Left kidney (tissue), 2 donors: ENCODE results near the gene KRTAP10-10. TPM values are rescaled to one million over a fixed set of nuclear protein-coding genes. Genes with fewer than 3 reads are reported as not detected.
"Not testable (repeated sequence)": the region's sequence is repeated elsewhere in the genome, so short reads cannot be mapped to it uniquely, and the experiment has no call there.

Experiments
- DNase-seq: peaks from one replicate; pipeline ENCODE4 v3.0.0-alpha.2; 2013
- polyA plus RNA-seq: library from polyadenylated mRNA; unstranded; fragments of 120-200 nt; gene quantifications from one replicate; pipeline ENCODE4 v1.2.1, GENCODE V29; 2013; ENCODE audit not compliant: insufficient read length

Gene KRTAP10-10
- polyA plus RNA-seq, 1 donor = not detected

DNA sequence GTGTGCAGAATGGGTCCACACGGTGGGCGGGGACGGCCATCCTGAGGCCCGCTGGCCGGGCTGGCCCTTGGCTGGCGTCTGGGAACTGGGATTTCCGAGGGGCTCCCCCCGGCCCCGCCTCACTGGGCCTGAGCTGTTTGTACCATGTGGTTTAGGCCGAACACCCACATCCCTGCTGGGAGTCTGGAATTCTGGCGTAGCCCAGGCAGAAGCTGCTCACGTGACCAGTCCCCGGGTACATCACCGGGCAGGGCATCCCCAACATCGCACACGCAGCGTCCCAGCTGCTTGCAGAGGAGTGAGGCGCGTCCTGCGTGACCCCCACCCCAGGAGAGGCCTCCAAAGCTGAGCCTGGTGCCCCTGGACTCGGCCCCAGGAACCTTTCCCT, 34.7 kb upstream of the KRTAP10-10 start:
- no peak for DNase-seq

DNA sequence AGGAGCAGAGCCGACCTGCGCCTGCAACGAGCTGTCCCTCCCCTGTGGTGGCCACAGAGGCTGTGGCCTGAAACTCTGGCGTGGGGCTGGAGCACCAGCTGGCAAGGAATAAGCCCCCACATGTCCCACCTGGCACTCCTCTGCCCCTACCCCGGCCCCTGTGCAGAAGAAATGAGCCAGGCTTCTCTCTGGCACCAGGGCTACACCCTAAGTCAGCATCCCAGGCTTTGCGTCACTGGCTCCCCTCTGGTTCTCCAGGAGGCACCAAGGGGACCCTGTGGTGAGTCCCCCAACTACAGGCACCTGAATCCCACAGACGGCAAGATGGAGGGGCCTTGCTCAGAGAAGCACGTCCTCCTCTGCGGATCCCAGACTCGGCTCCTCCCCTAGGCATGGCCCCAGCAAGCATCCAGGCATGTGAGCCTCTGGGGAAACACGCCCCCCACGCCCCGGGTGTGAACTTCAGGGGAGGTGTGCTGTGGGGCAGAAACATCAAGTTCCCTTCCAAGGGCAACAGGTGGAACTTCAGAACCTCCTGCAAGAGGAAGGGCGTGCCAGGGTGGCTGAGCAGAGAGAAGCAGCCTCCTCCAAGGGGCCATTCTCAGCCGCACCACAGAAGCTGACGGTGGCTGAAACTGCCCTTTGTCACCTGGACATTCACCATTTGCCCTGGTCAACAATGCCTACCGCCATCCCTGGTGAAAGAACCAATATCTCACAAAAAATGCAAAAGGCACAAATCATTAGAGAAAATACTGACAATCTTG, 33.9 kb upstream of the KRTAP10-10 start:
- DNase-seq = no peak

DNA sequence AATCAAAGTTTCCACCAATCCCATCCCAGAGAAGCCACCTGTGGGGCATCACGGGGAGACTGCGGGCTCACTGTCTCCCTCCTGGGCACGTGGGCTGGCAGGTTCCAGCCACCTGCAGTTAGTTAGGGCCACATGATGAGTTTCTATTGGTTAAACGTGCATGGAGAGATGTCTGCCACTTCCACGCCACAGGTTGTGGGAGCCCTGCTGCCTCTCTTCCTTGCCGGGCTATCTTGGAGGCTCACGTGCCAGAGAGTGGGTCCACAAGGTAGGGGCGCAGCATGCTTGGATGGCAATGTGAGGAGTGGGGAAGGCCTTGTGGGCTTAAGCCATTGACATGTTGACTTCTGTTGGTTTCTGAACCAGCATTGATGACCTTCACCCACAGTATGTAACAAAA, 33.2 kb upstream of the KRTAP10-10 start:
- no peak for DNase-seq

DNA sequence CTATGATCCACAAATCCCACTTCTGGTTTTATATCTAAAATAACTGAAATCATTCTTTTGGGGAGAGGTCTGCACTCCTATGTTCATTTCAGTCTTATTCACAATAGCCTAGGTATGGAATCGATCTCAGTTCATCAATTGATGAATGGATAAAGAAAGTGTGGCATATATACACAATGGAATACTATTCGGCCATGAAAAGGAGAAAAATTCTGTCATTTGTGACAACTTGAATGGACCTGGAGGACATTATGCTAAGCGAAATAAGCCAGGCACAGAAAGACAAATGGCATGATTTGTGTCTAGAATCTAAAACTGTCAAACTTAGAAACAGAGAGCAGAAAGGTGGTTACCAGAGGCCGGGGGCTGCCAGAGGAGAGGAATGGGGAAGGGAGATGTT, 30.7 kb upstream of the KRTAP10-10 start:
- DNase-seq = no peak

DNA sequence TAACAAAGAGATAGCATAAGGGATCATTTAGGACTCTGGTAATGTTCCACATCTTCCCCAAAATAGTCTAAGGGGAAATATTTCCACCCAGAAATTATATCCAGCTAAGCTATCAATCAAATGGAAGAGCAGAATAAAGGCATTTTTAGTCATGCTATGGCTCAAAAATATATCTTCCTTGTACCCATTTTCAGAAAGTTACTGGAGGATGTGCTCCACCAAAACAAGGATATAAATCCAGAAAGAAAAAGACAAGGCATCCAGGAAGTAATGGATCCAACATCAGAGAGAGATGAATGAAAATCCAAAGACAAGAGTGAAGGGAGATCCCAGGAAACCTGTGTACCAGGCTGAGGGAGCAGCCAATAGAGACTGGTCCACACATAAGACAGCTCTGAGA, 28.0 kb upstream of the KRTAP10-10 start:
- no peak for DNase-seq

DNA sequence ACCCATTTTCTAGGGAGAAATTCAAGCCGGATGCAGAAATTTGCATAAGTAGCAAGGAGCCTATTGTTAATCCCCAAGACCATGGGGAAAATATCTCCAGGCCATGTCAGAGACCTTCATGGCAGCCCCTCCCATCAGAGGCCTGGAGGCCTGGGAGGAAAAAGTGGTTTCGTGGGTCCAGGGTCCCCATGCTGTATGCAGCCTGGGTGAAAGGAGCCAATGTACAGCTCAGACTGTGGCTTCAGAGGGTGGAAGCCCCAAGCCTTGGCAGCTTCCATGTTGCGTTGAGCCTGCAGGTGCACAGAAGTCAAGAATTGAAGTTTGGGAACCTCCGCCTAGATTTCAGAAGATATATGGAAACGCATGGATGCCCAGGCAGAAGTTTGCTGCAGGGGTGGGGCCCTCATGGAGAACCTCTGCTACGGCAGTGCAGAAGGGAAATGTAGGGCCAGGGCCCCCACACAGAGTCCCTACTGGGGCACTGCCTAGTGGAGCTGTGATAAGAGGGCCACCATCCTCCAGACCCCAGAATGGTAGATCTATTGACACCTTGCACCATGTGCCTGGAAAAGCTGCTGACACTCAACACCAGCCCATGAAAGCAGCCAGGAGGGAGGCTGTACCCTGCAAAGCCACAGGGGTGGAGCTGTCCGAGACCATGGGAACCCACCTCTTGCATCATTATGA, 26.9 kb upstream of the KRTAP10-10 start:
- not testable (repeated sequence) for DNase-seq

DNA sequence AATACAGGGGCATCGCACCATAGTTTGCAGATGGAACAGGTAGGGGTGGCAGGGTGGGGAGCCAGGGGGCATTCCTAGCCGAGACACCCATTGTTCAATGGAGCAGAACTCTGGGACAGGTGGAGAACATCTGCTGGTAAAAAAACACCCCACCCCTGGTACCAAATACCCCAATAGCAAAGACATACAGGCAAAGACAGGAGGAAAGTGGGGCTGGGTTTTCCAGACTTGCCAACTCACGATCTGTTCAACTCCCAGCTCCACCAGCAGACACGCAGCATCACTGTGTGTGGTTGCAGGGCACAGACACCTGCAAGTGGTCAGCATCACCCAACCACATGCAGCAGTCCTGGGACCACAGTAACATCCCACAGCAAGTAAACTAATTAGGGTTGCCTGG, 25.6 kb upstream of the KRTAP10-10 start:
- DNase-seq = no peak

DNA sequence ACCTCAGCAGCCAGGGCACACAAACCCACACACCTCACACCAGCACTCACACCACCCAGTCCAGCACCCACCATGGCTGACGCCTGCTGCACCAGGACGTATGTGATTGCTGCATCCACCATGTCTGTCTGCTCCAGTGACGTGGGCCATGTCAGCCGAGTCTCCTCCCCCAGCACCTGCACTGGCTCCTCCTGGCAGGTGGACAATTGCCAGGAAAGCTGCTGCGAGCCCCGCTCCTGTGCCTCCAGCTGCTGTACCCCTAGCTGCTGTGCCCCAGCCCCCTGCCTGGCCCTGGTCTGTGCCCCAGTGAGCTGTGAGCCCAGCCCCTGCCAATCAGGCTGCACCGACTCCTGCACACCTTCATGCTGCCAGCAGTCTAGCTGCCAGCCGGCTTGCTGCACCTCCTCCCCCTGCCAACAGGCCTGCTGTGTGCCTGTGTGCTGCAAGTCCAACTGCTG, 25.1 kb upstream of the KRTAP10-10 start, which contains the start of gene KRTAP10-8:
Gene KRTAP10-8, plus strand, starts transcription at position 51 of the 458 bp plus-strand sequence. Its CDS starts 22 bp downstream, at position 73.
- no peak for DNase-seq

DNA sequence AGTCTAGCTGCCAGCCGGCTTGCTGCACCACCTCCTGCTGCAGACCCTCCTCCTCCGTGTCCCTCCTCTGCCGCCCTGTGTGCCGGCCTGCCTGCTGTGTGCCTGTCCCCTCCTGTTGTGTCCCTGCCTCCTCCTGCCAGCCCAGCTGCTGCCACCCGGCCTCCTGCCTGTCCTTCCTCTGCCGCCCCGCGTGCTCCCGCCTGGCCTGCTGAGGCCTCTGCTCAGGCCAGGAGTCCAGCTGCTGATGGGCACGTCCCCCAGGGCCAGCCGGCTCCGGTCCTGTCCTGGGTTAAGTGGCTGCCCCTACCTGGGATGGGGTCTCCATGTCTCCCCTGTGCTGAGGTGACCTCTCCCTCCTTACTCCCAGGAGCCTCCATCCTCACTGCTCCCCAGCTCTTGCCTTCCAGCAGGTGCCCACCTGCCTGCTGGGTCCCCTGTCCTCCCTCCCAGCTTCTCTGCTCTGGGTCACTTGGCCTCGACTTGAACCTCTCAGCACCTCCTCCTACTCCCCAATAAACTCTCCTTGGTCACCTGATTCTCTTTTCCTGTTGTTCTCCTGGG, 24.4 kb upstream of the KRTAP10-10 start:
- no peak for DNase-seq

DNA sequence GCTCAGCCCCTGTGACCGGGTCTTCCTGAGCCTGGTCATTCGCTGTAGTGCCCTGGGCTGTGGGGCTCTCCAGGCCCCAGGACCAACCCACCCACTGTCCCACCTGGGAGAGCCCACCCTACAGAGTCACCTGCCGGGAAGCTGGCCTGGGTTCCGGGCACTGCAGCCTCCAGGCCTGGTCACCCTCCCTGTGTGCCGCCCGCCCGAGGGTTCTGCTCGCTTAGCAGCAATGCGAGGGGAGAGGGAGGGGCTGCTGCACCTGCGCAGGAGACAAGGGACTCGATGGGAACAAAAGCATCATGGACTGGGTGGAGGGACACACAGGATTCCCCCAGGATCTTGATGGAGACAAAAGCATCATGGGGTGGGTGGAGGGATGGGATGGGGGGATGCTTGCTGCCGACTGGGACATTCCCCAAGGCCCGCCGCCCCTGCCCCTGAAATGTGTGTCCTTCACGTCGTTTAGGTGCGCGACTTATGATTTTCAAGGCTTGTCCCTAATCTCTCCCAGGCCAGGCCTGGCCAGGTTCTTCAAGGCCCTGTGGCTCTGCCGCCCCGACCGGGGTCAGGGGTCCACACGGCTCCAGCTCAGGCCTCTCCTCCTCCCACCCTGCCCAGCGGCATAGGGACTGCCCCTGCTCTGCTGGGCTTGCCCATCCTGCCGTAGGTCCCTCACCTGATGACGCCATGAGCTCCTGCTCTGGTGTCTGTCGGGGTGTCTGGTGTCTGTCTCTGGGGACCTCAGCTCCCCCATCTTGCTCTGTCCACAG, 23.6 kb upstream of the KRTAP10-10 start:
- DNase-seq = no peak

DNA sequence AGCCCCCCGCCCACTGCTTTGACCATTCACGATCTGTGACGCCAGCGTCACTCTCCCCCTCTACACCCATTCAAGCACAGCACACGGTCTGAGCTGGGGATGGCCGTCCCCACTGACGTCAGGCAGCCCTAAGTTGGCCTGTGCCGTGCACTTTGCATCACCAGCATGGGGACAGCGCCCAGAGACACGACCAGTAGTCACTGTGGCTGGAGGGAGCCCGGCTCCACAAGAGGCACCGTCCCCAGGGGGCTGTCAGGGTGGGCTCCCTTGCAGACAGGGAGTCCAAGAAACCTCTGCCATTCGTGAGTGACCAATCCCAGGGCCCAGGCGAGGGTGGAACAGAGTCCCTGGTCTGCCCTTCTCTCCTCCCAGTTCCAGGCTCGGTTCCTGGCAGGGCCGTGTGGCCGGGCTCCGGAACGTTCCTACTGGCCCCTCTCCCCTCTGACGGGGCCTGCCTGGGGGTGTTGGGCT, 23.0 kb upstream of the KRTAP10-10 start:
- no peak for DNase-seq

DNA sequence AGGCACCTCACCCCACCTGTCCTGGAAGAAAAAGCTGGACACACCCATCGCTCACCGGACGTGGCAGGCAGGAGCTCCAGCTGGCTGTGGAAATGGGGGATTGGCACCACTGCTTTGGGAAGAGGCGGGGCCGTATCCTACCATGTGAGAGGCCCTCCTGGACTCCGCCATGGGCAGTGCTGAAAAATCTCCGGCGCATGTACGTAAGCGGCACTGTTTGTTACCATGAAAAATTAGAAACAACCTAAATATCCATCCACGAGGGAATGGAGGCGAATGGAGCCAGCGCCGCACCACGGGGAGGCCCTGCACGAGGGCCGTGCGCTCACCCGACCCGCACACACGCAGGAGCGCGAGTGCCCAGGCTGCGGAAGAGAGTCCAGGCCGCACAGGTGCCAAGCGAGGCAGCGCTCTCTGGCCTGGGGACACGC, 22.2 kb upstream of the KRTAP10-10 start:
- no peak for DNase-seq

DNA sequence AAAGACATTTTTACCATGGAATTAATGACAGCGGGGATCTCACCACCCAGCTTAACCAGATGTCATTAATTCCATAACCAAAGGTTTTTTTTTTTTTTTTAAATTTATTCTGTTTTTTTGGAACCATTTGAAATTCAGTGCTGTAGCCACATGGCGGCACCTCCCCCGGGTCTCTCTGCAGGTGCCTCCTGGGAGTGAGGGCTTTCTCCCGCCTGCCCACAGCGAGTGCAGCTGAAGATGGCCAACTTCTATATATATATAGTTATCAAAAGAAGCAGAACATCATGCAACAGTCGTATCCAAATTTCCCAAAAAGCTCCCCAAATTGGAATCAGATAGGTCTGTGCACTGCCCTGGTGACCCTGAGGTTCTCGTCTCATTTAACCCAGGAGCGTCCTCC, 21.7 kb upstream of the KRTAP10-10 start:
- no peak for DNase-seq

DNA sequence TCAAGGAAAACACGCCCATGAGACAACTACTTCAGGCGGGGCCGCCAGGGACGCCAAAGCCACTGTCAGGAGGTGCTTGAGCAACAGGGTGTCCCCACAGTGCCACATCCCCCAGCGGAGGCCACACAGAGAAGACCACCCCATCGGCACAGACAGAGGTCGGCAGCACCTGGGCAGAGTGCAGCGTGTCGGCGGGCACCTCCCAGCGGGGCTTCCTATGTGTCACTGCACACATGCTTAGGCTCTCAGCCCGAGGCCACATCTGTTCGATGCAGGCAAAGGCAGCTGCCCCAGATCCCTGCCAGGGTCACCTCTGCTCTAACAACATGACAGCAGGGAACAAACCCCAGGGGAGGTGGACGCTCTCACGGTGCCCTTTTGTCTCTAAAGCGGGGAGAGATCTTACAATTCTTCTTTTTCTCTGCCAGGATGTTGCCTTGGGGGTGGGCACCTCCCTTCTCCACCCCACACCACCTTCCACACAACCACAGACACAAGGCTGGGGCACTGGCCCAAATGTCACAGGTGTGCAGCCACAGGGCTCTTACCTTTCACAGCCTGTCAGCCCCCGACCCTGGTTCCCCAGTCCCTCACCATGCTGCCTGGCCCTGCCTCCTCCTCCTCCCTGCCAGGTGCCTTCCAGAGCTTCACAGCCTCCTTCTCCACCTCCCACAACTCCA, 21.1 kb upstream of the KRTAP10-10 start:
- DNase-seq = no peak

DNA sequence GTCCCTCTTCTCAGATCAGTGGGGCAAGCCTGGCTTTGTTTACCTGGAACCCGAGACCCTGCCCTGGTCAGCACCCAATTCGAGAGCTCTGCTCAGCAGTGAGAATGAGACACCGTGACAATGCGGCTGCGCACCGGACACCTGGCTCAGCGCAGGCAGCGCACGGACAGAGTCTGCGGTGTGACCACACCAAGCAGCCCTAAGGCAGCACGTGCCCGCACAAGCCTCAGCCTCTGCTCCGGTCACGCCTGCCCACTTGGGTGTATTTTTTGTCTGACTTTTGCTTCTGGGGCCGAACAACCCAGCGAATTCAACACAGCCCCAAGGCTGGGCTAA, 20.6 kb upstream of the KRTAP10-10 start:
- DNase-seq = no peak

DNA sequence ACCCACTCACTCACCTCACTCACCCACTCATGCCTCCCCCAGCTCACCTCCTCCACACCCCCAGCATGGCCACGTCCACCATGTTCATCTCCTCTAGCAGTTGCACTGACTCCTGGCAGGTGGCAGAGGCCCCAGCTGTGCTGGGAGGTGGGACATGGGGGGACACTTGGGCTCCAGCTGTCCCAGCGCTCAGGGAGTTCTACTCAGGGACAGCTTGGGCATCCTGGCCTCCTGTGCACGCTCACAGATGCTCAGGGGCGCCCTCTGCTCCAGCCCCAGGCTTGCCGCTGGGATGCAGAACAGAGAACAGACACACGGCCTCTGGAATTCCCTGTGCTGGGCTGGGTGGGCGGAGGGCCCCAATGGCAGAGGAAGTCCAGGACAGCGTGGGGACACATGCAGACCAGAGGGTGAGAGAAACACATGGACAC, 20.1 kb upstream of the KRTAP10-10 start:
- DNase-seq = no peak

DNA sequence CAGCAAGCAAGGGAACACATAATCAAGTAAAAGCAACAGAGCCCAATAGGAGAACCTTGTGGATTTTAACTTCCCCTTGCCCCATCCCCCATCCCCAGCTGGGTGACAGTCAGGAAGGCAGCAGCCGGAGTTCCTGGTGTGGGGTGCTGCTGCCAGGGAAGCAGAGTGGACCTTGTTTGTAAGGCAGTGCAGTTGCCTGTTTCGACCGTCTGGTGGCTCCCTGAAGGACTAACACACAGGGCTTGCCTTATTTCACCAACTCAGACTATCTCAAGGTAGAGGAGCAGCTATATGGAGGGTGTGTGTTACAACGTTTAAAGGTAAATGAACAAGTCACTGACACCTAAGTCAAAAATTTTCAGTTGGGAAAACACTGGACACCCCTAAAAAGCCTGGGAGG, 18.7 kb upstream of the KRTAP10-10 start:
- DNase-seq = no peak

DNA sequence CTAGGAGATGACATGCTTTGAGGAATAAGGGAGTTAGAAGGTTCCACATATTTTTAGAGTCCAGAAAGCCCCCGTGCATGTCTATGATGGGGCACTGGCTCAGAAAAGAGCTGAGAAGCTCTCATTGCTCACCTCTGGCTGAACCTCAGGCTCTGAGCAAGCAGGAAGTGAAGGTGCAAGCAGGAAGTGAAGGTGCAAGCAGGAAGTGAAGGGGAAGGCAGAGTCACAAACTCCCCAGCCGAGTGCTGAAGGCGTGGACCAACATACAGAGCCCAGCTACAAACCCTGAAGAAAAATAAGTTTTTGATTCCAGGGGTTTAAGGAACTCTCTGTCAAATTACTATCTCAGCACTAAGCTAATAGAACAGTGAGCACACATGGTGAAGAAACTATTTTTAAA, 18.2 kb upstream of the KRTAP10-10 start:
- DNase-seq = no peak

DNA sequence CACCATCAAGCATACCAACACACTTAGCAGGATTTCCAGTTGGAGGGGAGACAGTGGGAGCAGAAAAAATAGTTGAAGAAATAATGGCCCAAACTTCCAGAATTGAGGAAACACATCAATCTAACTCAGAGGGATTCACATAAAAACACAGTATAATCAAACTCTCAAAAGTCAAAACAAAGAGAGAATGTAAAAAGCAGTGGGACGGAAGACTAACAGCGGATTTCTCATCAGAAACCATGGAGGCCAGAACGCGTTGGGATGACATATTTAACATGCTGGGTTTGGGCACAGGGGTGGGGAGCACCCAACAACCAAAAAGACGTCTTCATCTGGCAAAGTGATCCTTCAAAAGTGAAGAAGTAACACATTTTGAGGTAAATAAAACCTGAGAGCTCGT, 17.3 kb upstream of the KRTAP10-10 start:
- DNase-seq = no peak

DNA sequence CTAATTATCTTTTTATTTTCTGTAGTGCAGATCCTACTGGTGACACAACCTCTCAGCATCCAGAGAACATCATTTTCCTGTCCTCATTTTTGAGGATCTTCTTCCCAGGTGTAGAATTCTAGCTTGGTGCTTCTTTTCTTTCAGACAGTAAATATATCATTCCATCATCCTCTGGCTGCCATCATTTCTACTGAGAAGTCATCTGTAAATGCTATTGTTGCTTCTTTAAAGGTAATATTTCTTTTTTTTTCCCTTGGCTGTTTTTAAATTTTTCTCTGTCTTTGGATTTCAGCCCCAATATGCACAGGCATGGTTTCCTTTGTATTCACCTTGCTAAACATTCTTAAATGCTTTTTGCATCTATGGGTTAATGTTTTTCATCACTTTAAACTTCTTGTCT, 13.6 kb upstream of the KRTAP10-10 start:
- no peak for DNase-seq

DNA sequence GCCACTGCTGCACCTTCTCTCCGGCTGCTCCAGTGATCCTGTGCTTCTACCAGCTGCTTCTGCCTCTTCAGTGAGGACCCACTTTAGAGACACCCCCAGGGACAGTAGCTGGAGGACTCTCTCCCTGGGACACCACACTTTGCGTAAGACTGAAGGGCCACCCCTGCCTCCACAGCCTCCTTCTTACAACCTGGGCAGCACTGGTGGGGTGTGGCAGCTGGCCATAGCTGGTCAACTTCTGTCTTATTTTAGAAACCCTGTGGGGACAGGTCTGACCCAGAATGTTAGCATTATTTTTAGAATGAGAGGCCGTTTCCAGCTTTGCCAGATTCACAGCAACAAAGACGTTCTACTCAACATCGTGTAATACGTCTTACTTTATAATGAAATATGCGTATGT, 11.4 kb upstream of the KRTAP10-10 start:
- no peak for DNase-seq

DNA sequence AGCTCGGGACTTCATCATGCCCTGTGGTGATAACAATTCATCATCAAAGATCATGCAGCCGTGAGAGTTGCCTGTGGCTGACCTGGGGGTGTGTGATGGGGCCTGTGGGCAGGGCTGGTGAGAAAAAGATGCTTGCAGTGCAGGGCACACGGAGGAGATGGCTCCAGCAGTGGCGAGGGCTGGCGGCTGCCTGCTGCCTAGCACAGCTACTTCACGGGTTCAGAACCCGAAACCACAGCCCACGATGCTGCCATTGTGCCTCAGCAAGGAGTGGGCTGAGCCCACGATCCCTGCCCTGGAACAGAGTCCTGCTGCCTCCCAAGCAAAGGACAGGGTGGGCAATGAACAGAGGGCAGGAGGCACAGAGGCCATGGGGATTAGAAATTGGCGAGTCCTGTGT, 10.9 kb upstream of the KRTAP10-10 start:
- no peak for DNase-seq
